ENCODE measurements around the gene HINFP. TPM values are rescaled to one million over a fixed set of nuclear protein-coding genes. Genes with fewer than 3 reads are reported as not detected.

Gene HINFP
- total and polyA plus RNA-seq, 9 of the 15 experiments (the other 6 are each of a cell fraction or from before 2014, with no cell fraction given), result 13.8 to 34.1 (median 22.5) TPM

GRCh38 chr11:119091966-119092879 lies 29.2 kb upstream of the HINFP start (continued):
- TF ChIP-seq ATF2 (CRISPR knock-in tag; IDR thresholded peaks at IDR 0.05), result no peak
- TF ChIP-seq ZNF589 (CRISPR knock-in tag; IDR thresholded peaks at IDR 0.05; ENCODE audit: low read depth), result no peak
- no peak for TF ChIP-seq ZBTB12 (CRISPR knock-in tag; IDR thresholded peaks at IDR 0.05)
- TF ChIP-seq FOXJ3 (CRISPR knock-in tag; IDR thresholded peaks at IDR 0.05), result no peak
- TF ChIP-seq EGR1 (conservative IDR thresholded peaks at IDR 0.05), result no peak; the same call in 1 of the 2 replicates
- TF ChIP-seq BCL6 (CRISPR knock-in tag; IDR thresholded peaks at IDR 0.05), result no peak
- TF ChIP-seq ZZZ3 (IDR thresholded peaks at IDR 0.05), result no peak
- TF ChIP-seq ZNF384 (IDR thresholded peaks at IDR 0.05; ENCODE audit: low read depth, low read length), result no peak
- TF ChIP-seq ZNF239 (CRISPR knock-in tag; IDR thresholded peaks at IDR 0.05), result no peak
- no peak for TF ChIP-seq FOXK2 (conservative IDR thresholded peaks at IDR 0.05 in 1 of 2, IDR thresholded peaks at IDR 0.05 in 1 of 2; ENCODE audit: low read depth in 2 of 2)
- 0 out of 2 replicates have a peak, but pooled peaks have one; percentile 42 for TF ChIP-seq RFX7 (CRISPR knock-in tag; IDR thresholded peaks at IDR 0.05)
- TF ChIP-seq BRF1 (IDR thresholded peaks at IDR 0.05; ENCODE audit: borderline replicate concordance, extremely low read depth, insufficient read length), result no peak
- TF ChIP-seq MCM7 (IDR thresholded peaks at IDR 0.05), result no peak
